Activated CD8-positive, alpha-beta T cell treated with anti-CD3 and anti-CD28 coated beads for 36 hours (primary cell): ENCODE data around the gene MAGI2. TPM values are rescaled to one million over a fixed set of nuclear protein-coding genes. Genes with fewer than 3 reads are reported as not detected.

ENCODE experiments used
- ATAC-seq: fragments of 200-7000 bp; cut with Tn5 transposase; one replicate; pipeline ENCODE4 v1.10.0; 2021; ENCODE audit warnings: mild to moderate bottlenecking, moderate library complexity
- CTCF ChIA-PET: fragments of 350-600 bp; sonication (Branson Sonifier 250); formaldehyde crosslinking; loops from one replicate; lab custom pipeline; 2021; ENCODE audit warnings: antibody characterized with exemption; lab: Charles Lee
- POLR2A ChIA-PET: fragments of 350-600 bp; sonication (Branson Sonifier 250); formaldehyde crosslinking; loops from one replicate; lab custom pipeline; 2021; ENCODE audit warnings: antibody characterized with exemption; lab: Charles Lee
- DNase-seq: peaks from one replicate; pipeline ENCODE4 v3.0.0-alpha.2; 2020
- H3K27ac Mint-ChIP-seq: one replicate; pipeline ENCODE4 v1.8.0; 2021; ENCODE audit warnings: mild to moderate bottlenecking, mixed read lengths
- H3K27me3 Mint-ChIP-seq: one replicate; pipeline ENCODE4 v1.8.0; 2021; ENCODE audit warnings: mixed read lengths
- H3K36me3 Mint-ChIP-seq: one replicate; pipeline ENCODE4 v1.8.0; 2021; ENCODE audit warnings: low read depth, mixed read lengths
- H3K4me1 Mint-ChIP-seq: one replicate; pipeline ENCODE4 v1.8.0; 2021; ENCODE audit warnings: low read depth, mixed read lengths
- H3K4me3 Mint-ChIP-seq: one replicate; pipeline ENCODE4 v1.8.0; 2021; ENCODE audit warnings: mild to moderate bottlenecking, moderate library complexity, mixed read lengths
- H3K9me3 Mint-ChIP-seq: one replicate; pipeline ENCODE4 v1.8.0; 2021; ENCODE audit warnings: mixed read lengths
- intact Hi-C: fragments of 100-400 bp; cut with micrococcal nuclease; formaldehyde crosslinking; loops from one replicate; pipeline ENCODE4 v1.10.0; 2022
- total RNA-seq, 2 experiments: library from RNA; stranded (reverse); gene quantifications; one replicate each; pipeline ENCODE4 v1.2.3, GENCODE V29; 2021
- TF ChIP-seq, protein P1 (sequence below): fragments of 200-600 bp; IDR thresholded peaks from one replicate; pipeline ENCODE4 v1.8.0; 2022; ENCODE audit warnings: antibody characterized with exemption, mild to moderate bottlenecking

The MAGI2 gene
- total RNA-seq, 2 experiments from 2014 or later = 0.04 to 0.09 TPM

DNA sequence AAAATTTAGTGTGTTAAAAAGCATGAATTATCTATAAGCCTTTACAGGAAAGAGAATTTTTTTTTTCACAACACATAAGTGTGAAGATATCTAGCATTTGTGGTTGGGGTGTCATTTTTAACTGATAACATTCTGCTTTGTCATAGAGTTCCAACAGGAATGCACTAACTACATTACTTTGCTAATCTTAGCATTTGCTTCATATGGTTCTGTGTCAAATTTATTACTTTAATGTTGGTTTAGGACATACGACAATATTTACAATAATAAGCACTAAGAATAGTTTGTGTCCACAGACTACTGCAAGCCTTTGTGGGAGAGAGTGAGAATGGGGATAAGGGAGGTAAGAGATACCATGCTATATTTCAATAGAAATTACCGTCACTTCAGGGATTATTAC is 40.6 kb upstream of the MAGI2 start:
- TF ChIP-seq, protein P1, sequence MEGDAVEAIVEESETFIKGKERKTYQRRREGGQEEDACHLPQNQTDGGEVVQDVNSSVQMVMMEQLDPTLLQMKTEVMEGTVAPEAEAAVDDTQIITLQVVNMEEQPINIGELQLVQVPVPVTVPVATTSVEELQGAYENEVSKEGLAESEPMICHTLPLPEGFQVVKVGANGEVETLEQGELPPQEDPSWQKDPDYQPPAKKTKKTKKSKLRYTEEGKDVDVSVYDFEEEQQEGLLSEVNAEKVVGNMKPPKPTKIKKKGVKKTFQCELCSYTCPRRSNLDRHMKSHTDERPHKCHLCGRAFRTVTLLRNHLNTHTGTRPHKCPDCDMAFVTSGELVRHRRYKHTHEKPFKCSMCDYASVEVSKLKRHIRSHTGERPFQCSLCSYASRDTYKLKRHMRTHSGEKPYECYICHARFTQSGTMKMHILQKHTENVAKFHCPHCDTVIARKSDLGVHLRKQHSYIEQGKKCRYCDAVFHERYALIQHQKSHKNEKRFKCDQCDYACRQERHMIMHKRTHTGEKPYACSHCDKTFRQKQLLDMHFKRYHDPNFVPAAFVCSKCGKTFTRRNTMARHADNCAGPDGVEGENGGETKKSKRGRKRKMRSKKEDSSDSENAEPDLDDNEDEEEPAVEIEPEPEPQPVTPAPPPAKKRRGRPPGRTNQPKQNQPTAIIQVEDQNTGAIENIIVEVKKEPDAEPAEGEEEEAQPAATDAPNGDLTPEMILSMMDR = no peak
- Mint-ChIP-seq H3K27me3 (peaks cover 1% of the 10 kb centered on the region), H3K4me1 (no peaks in the 10 kb centered on the region), H3K27ac (no peak overlapping the region), H3K9me3 (no peaks in the 10 kb centered on the region), H3K4me3 (no peak overlapping the region), H3K36me3 (no peaks in the 10 kb centered on the region)
- ChIA-PET CTCF (no interaction called here), POLR2A (no interaction called here)
- DNase-seq = no peak
- no peak for ATAC-seq
- intact Hi-C loops = no loop called here

DNA sequence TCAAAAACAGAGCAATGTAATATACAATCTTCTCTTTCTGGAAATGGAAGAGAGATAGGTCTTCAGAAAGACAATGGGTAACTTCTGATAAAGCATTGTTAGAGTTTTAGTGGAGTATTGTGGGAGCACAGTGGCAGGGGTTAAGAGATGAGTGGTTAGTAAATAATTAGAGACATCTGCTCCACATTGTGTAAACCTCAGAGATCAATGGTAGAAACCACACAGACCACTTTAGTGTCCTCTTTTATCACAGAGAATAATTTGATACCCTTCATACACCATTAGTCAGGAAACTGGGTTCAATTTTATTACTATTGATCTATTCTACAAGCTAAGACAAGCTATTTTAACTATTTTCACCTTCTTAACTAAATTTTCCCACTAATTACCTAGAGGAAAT is 35.9 kb upstream of the MAGI2 start:
- TF ChIP-seq, protein P1 = no peak
- intact Hi-C loops = no loop called here
- POLR2A ChIA-PET = no interaction called here
- CTCF ChIA-PET = no interaction called here
- Mint-ChIP-seq H3K27me3 (no peaks in the 10 kb centered on the region), H3K36me3 (no peaks in the 10 kb centered on the region), H3K4me1 (no peaks in the 10 kb centered on the region), H3K4me3 (no peak overlapping the region), H3K27ac (no peak overlapping the region), H3K9me3 (no peaks in the 10 kb centered on the region)
- no peak for ATAC-seq
- no peak for DNase-seq

DNA sequence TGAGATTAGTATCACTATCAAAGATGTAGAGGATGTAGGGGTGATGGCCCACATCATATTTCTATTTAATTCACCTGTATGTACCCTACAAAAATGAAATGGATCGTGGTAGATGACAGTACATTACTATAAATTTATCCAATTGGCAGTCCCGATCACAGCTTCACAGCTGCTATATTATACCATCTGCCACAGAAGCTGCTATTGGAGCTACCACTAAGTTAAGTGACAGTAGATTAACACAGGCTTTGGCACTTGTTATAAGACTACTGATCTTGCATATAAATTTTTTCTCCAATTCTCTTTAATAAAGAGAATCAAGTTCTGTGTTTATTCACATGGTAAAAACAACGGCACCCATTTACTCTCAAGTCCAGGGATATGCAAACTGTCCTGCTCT is 24.9 kb upstream of the MAGI2 start:
- H3K4me1 Mint-ChIP-seq = no peaks in the 10 kb centered on the region
- POLR2A ChIA-PET = no interaction called here

DNA sequence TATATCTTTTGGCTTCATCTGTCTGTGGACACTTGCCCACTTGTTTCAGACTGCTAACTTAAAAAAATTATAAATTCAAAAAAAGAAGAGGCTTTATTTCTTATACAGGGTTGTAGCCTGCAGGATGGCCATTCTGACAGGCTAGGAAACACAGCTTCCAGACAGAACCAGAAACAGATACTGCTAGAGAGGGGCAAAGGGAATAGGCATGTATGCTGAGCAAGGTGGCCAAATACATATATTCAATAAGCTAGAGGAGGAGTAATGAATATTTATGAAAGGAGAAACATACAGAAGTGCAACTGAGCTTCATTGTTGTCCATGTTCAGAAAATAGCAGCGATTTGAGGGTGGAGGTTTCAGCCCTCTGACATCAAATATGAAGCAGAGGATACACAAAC is 22.0 kb upstream of the MAGI2 start:
- Mint-ChIP-seq H3K4me1 (no peaks in the 10 kb centered on the region), H3K27ac (no peak overlapping the region), H3K27me3 (peaks cover 2% of the 10 kb centered on the region), H3K9me3 (no peaks in the 10 kb centered on the region), H3K36me3 (no peaks in the 10 kb centered on the region), H3K4me3 (no peak overlapping the region)
- intact Hi-C loops = no loop called here
- DNase-seq (no peak), ATAC-seq (no peak)
- CTCF ChIA-PET = no interaction called here
- TF ChIP-seq, protein P1 = no peak
- POLR2A ChIA-PET = no interaction called here

More for the DNA sequence above, 24.9 kb upstream of the MAGI2 start:
- Mint-ChIP-seq H3K36me3 (no peaks in the 10 kb centered on the region), H3K9me3 (no peaks in the 10 kb centered on the region), H3K27ac (no peak overlapping the region), H3K27me3 (no peaks in the 10 kb centered on the region), H3K4me3 (no peak overlapping the region)
- TF ChIP-seq, protein P1 = no peak
- intact Hi-C loops = no loop called here
- no peak for DNase-seq
- no peak for ATAC-seq
- CTCF ChIA-PET = no interaction called here

DNA sequence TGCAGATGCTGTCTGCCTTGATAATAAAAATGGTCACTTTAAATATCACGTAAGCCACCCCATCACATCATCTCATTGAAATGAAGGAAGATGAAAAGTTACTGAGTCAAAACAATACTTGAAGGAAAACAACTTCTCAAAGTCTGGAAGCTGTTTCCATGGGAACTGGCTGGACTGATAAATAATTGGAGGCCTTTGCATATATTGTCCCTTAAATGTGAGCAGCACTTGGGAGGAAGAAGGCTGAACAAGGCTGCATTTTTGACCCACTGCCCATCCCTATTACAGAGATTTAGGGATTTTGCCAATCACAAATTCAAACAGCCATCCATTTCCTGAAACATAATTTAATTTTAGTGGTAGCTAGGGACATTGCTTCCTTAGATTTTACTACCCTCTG is 18.2 kb upstream of the MAGI2 start:
- H3K4me3 Mint-ChIP-seq = no peak overlapping the region
- ATAC-seq = no peak
- ChIA-PET POLR2A (no interaction called here), CTCF (no interaction called here)
- no peak overlapping the region for H3K27ac Mint-ChIP-seq
- peaks cover 2% of the 10 kb centered on the region for H3K27me3 Mint-ChIP-seq
- no peaks in the 10 kb centered on the region for H3K36me3 Mint-ChIP-seq
- no peaks in the 10 kb centered on the region for H3K4me1 Mint-ChIP-seq
- no peaks in the 10 kb centered on the region for H3K9me3 Mint-ChIP-seq
- no peak for DNase-seq
- intact Hi-C loops = no loop called here
- TF ChIP-seq, protein P1 = no peak
